ENCODE data around the gene SULF2. TPM values are rescaled to one million over a fixed set of nuclear protein-coding genes. Genes with fewer than 3 reads are reported as not detected.

Gene SULF2
- total RNA-seq, 1 experiment from 2014 or later: not detected

DNA sequence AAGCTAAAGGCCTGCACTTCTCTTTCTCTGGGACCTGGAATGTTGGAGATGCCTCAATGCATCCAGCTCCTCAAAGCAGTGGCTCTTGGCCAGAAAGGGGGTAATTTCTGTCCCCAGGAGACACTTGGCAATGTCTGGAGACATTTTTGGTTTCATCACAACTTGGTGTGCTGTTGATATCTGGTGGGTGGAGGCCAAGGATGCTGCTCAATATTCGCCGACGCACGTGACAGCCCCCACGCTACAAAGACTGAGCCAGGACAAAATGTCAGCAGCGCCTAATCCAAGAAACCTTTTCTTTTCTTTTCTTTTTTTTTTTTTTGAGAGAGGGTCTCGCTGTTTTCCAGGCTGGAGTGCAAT is 79.8 kb downstream of the SULF2 start:
- H3K9me3 ChIP-seq (ENCODE audit: low read length): no peaks in the 10 kb centered on the region
- no peak overlapping the region for H2AFZ ChIP-seq (ENCODE audit: low read length)
- H3K36me3 ChIP-seq (ENCODE audit: insufficient read depth, low read length): no peaks in the 10 kb centered on the region
- H4K20me1 ChIP-seq (ENCODE audit: insufficient read depth, low read depth, low read length): no peaks in the 10 kb centered on the region
- no peak overlapping the region for H3K4me3 ChIP-seq (ENCODE audit: low read length)
- no peak overlapping the region for H3K27ac ChIP-seq (ENCODE audit: low read length)
- H3K9me2 ChIP-seq (replicated peaks; ENCODE audit: insufficient read depth, low read length): no peaks in the 10 kb centered on the region
- H3K27me3 ChIP-seq (ENCODE audit: low read length): no peaks in the 10 kb centered on the region
- H3K9ac ChIP-seq (ENCODE audit: low read length): no peak overlapping the region
- no peaks in the 10 kb centered on the region for H3K79me2 ChIP-seq (ENCODE audit: low read length)
- no peak overlapping the region for H3K4me2 ChIP-seq (ENCODE audit: low read depth, low read length, poor library complexity, severe bottlenecking)
- peaks cover 17% of the 10 kb centered on the region for H3K4me1 ChIP-seq (ENCODE audit: low read length)
- DNase-seq: no peak

DNA sequence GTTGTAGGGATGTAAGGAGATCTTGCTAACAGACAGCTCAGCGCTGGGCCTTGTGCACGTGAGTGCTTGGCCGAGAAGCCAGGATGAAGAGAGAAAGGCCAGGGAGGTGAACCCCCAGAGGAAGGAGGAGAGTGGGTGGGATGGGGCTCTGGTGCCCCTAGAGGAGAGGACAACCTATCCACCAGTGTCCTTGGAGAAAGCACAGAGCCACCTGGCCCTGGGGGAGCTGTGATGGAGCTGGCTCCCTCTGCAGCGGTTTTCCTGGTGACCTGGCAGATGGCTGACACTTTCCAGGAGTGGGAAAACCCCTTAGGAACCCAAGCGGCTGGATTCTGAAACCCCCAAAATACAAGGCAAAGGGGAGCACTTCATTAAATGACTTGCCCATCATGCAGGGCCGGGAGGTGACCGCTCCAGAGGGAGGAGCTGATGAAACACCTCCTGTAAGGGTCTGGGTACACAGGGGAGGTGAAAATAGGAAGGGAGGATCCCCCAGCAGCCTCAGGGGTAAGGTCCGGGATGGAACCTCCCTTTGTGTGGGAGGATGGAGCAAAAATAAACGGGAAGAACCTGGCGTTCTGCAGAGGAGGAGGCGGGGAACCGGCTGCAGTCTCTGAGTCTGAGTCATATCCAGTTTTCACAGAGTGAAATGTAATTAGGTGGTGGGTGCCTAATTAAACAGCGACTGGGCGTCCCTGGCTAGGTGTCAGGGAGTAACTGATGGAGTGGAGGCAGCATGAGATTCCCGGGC is 80.4 kb downstream of the SULF2 start:
- no peaks in the 10 kb centered on the region for H3K9me3 ChIP-seq (ENCODE audit: low read length)
- H3K79me2 ChIP-seq (ENCODE audit: low read length): no peaks in the 10 kb centered on the region
- no peaks in the 10 kb centered on the region for H4K20me1 ChIP-seq (ENCODE audit: insufficient read depth, low read depth, low read length)
- H3K4me1 ChIP-seq (ENCODE audit: low read length): peaks cover 17% of the 10 kb centered on the region
- no peaks in the 10 kb centered on the region for H3K27me3 ChIP-seq (ENCODE audit: low read length)
- H3K27ac ChIP-seq (ENCODE audit: low read length): no peak overlapping the region
- no peak overlapping the region for H3K4me2 ChIP-seq (ENCODE audit: low read depth, low read length, poor library complexity, severe bottlenecking)
- no peak overlapping the region for H3K9ac ChIP-seq (ENCODE audit: low read length)
- no peaks in the 10 kb centered on the region for H3K36me3 ChIP-seq (ENCODE audit: insufficient read depth, low read length)
- DNase-seq: no peak
- no peaks in the 10 kb centered on the region for H3K9me2 ChIP-seq (replicated peaks; ENCODE audit: insufficient read depth, low read length)
- H2AFZ ChIP-seq (ENCODE audit: low read length): no peak overlapping the region
- H3K4me3 ChIP-seq (ENCODE audit: low read length): no peak overlapping the region

DNA sequence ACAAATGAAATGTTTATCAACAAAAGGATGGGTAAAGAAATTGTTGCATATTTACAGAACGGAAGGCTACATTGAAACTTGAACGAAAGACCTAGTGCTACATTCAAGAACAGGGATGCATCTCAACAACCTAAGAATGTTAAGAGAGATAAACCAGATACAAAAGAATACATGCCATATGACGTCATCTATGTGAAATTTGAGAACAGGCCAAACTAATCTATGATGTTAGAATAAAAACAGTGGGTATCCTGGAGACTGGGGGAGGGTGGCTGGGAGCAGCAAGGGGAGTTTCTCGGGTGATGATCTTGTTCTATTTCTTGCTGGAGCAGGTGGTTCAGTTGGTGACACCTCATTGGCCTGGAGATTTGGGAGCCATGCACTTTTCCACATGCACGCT is 81.5 kb downstream of the SULF2 start:
- peaks cover 9% of the 10 kb centered on the region for H3K4me1 ChIP-seq (ENCODE audit: low read length)
- no peaks in the 10 kb centered on the region for H3K79me2 ChIP-seq (ENCODE audit: low read length)
- no peak overlapping the region for H3K27ac ChIP-seq (ENCODE audit: low read length)
- H3K36me3 ChIP-seq (ENCODE audit: insufficient read depth, low read length): no peaks in the 10 kb centered on the region
- no peak overlapping the region for H2AFZ ChIP-seq (ENCODE audit: low read length)
- H4K20me1 ChIP-seq (ENCODE audit: insufficient read depth, low read depth, low read length): no peaks in the 10 kb centered on the region
- no peaks in the 10 kb centered on the region for H3K9me3 ChIP-seq (ENCODE audit: low read length)
- no peaks in the 10 kb centered on the region for H3K9me2 ChIP-seq (replicated peaks; ENCODE audit: insufficient read depth, low read length)
- H3K9ac ChIP-seq (ENCODE audit: low read length): no peak overlapping the region
- H3K4me2 ChIP-seq (ENCODE audit: low read depth, low read length, poor library complexity, severe bottlenecking): no peak overlapping the region
- no peak for DNase-seq
- no peak overlapping the region for H3K4me3 ChIP-seq (ENCODE audit: low read length)
- H3K27me3 ChIP-seq (ENCODE audit: low read length): no peaks in the 10 kb centered on the region

DNA sequence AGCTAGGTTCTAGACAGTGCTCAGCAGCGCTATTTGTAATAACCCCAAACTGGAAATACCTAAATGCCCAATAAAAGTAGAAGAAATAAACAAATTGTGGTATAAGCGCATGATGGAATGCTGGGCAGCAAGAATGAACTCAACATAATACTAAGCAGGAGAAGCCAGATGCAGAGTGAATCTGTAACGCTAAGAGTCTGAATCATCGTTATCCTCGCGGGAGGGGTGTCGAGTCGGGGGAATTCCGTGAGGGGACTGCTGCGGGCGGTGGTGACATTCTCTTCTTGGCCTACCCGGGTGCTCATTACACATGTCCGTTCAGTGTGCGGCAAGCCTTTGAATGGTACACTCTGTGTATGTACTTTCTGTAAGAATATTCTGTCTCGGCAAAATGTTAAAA is 83.7 kb downstream of the SULF2 start:
- Histone ChIP-seq H3K4me3 (ENCODE audit: low read length) (no peak overlapping the region), H4K20me1 (ENCODE audit: insufficient read depth, low read depth, low read length) (no peaks in the 10 kb centered on the region), H3K9me3 (ENCODE audit: low read length) (no peaks in the 10 kb centered on the region), H3K27me3 (ENCODE audit: low read length) (no peaks in the 10 kb centered on the region), H3K4me2 (ENCODE audit: low read depth, low read length, poor library complexity, severe bottlenecking) (no peak overlapping the region), H3K9ac (ENCODE audit: low read length) (no peak overlapping the region), H2AFZ (ENCODE audit: low read length) (no peak overlapping the region), H3K27ac (ENCODE audit: low read length) (no peak overlapping the region), H3K36me3 (ENCODE audit: insufficient read depth, low read length) (no peaks in the 10 kb centered on the region), H3K9me2 (replicated peaks; ENCODE audit: insufficient read depth, low read length) (no peaks in the 10 kb centered on the region), H3K79me2 (ENCODE audit: low read length) (no peaks in the 10 kb centered on the region), H3K4me1 (ENCODE audit: low read length) (no peaks in the 10 kb centered on the region)
- DNase-seq: no peak

DNA sequence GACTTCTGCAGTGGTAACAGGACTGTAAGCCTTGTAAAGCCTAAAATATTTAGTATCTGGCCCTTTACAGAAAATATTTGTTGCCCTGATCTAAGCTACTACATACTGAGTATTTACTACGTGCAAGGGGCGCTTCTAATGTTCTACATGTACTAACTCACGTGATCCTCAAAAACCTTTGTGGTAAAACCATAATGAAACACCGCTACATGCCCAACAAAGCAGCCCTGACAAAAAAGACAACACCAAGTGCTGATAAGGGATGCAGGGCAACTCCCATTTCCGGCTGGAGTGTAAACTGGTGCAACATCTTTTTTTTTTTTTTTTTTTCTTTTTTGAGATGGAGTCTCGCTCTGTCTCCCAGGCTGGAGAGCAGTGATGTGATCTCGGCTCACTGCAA is 85.0 kb downstream of the SULF2 start:
- no peaks in the 10 kb centered on the region for H3K4me1 ChIP-seq (ENCODE audit: low read length)
- no peak overlapping the region for H3K27ac ChIP-seq (ENCODE audit: low read length)
- no peaks in the 10 kb centered on the region for H3K9me3 ChIP-seq (ENCODE audit: low read length)
- no peak overlapping the region for H3K9ac ChIP-seq (ENCODE audit: low read length)
- no peaks in the 10 kb centered on the region for H3K27me3 ChIP-seq (ENCODE audit: low read length)
- no peak overlapping the region for H3K4me2 ChIP-seq (ENCODE audit: low read depth, low read length, poor library complexity, severe bottlenecking)
- DNase-seq: no peak
- H3K36me3 ChIP-seq (ENCODE audit: insufficient read depth, low read length): no peaks in the 10 kb centered on the region
- no peaks in the 10 kb centered on the region for H3K9me2 ChIP-seq (replicated peaks; ENCODE audit: insufficient read depth, low read length)
- H4K20me1 ChIP-seq (ENCODE audit: insufficient read depth, low read depth, low read length): no peaks in the 10 kb centered on the region
- H3K4me3 ChIP-seq (ENCODE audit: low read length): no peak overlapping the region
- H3K79me2 ChIP-seq (ENCODE audit: low read length): no peaks in the 10 kb centered on the region
- H2AFZ ChIP-seq (ENCODE audit: low read length): no peak overlapping the region

DNA sequence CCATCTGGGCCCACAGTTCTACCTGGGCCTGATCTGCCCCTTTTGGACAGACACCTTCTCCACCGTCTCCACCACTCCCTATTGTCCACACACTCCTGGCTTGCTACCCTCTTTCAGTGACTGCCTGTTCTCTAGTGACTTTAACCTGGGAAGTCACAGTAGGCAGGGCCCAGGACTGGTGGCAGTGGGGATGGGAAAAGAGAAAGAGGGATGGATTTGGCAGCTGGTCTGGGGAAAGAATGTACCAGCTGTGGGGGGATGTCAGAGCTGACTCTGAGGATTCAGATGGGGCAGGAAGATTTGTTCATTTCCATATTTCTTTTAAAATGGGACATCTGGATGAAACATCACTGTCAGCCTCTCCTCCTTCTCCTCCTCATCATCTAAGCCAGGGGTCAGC is 85.5 kb downstream of the SULF2 start:
- DNase-seq: no peak
- H3K79me2 ChIP-seq (ENCODE audit: low read length): no peaks in the 10 kb centered on the region
- no peak overlapping the region for H3K4me3 ChIP-seq (ENCODE audit: low read length)
- no peak overlapping the region for H3K4me2 ChIP-seq (ENCODE audit: low read depth, low read length, poor library complexity, severe bottlenecking)
- no peak overlapping the region for H2AFZ ChIP-seq (ENCODE audit: low read length)
- no peaks in the 10 kb centered on the region for H3K9me2 ChIP-seq (replicated peaks; ENCODE audit: insufficient read depth, low read length)
- no peaks in the 10 kb centered on the region for H4K20me1 ChIP-seq (ENCODE audit: insufficient read depth, low read depth, low read length)
- H3K36me3 ChIP-seq (ENCODE audit: insufficient read depth, low read length): no peaks in the 10 kb centered on the region
- H3K9ac ChIP-seq (ENCODE audit: low read length): no peak overlapping the region
- H3K9me3 ChIP-seq (ENCODE audit: low read length): no peaks in the 10 kb centered on the region
- H3K4me1 ChIP-seq (ENCODE audit: low read length): no peaks in the 10 kb centered on the region
- no peaks in the 10 kb centered on the region for H3K27me3 ChIP-seq (ENCODE audit: low read length)
- H3K27ac ChIP-seq (ENCODE audit: low read length): no peak overlapping the region

DNA sequence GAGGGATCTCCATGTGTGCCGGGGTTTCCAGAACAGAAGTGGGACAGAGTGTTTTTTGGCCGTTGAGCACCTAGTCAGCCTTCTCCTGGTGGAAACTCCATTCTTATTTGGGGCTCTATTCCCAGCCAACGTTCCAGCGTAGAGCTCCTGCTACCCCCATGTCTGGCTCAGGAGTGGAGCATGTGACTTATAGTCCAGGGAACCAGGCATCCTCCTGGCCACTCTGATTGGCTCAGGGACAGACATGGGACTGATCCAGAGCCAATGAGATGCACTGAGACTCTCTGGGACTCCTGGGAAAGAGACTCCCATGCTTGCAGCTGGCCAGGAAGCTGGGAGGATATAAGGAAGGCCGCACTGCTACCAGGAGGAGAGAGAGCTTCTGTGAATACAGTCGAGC is 87.1 kb downstream of the SULF2 start:
- Histone ChIP-seq H3K9me2 (replicated peaks; ENCODE audit: insufficient read depth, low read length) (no peaks in the 10 kb centered on the region), H3K9ac (ENCODE audit: low read length) (no peak overlapping the region), H3K27me3 (ENCODE audit: low read length) (no peaks in the 10 kb centered on the region), H2AFZ (ENCODE audit: low read length) (no peak overlapping the region), H4K20me1 (ENCODE audit: insufficient read depth, low read depth, low read length) (no peaks in the 10 kb centered on the region), H3K4me1 (ENCODE audit: low read length) (no peaks in the 10 kb centered on the region), H3K36me3 (ENCODE audit: insufficient read depth, low read length) (no peaks in the 10 kb centered on the region), H3K27ac (ENCODE audit: low read length) (no peak overlapping the region), H3K79me2 (ENCODE audit: low read length) (no peaks in the 10 kb centered on the region), H3K4me3 (ENCODE audit: low read length) (no peak overlapping the region), H3K9me3 (ENCODE audit: low read length) (no peaks in the 10 kb centered on the region), H3K4me2 (ENCODE audit: low read depth, low read length, poor library complexity, severe bottlenecking) (no peak overlapping the region)
- DNase-seq: no peak

DNA sequence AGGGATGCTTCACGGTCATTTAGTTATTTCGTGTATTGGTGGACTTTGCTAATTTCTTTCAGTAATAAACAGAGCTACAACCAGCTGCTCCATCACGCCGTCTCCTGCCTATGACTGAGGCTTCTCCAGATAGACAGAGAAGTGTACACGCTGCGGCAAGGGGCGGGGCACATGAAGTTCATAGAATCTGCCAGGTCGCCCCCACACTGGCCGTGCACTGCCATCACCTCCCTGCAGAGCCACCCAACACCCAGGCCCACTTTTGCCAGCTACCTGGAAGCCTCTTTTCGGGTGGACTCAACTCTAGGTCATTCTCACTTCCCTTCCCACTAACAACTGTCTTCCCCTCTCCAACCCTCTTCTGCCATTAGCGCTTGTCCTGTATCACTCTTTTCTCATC is 88.4 kb downstream of the SULF2 start:
- Histone ChIP-seq H3K27ac (ENCODE audit: low read length) (no peak overlapping the region), H2AFZ (ENCODE audit: low read length) (no peak overlapping the region), H3K4me3 (ENCODE audit: low read length) (no peak overlapping the region), H3K79me2 (ENCODE audit: low read length) (no peaks in the 10 kb centered on the region), H3K4me2 (ENCODE audit: low read depth, low read length, poor library complexity, severe bottlenecking) (no peak overlapping the region), H3K9me3 (ENCODE audit: low read length) (no peaks in the 10 kb centered on the region), H3K36me3 (ENCODE audit: insufficient read depth, low read length) (no peaks in the 10 kb centered on the region), H3K27me3 (ENCODE audit: low read length) (no peaks in the 10 kb centered on the region), H3K4me1 (ENCODE audit: low read length) (no peaks in the 10 kb centered on the region), H3K9ac (ENCODE audit: low read length) (no peak overlapping the region), H3K9me2 (replicated peaks; ENCODE audit: insufficient read depth, low read length) (no peaks in the 10 kb centered on the region), H4K20me1 (ENCODE audit: insufficient read depth, low read depth, low read length) (no peaks in the 10 kb centered on the region)
- no peak for DNase-seq

All from Karpas-422 (cell line).